Measurements from ENCODE around the gene SORT1. TPM values are rescaled to one million over a fixed set of nuclear protein-coding genes. Genes with fewer than 3 reads are reported as not detected.
"Not testable (repeated sequence)": the region's sequence is repeated elsewhere in the genome, so short reads cannot be mapped to it uniquely, and the experiment has no call there.

The SORT1 gene
- total RNA-seq, 1 experiment from 2014 or later: 3.7 TPM

DNA sequence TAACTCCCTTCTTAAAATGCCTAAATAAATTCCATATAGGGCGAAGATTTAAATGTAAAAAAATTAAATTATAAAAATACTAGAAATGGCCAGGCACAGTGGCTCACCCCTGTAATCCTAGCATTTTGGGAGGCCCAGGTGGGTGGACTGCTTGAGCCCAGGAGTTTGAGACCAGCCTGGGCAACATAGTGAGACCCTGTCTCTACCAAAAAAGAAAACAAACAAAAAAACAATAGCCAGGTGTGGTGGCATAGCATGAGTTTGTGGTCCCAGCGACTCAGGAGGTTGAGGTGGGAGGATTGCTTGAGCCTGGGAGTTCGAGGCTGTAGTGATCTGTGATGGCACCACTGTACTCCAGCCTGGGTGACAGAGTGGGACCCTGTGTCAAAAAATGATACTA is 17.8 kb downstream of the SORT1 start:
- DNase-seq (ENCODE audit: low spot score): no peak

DNA sequence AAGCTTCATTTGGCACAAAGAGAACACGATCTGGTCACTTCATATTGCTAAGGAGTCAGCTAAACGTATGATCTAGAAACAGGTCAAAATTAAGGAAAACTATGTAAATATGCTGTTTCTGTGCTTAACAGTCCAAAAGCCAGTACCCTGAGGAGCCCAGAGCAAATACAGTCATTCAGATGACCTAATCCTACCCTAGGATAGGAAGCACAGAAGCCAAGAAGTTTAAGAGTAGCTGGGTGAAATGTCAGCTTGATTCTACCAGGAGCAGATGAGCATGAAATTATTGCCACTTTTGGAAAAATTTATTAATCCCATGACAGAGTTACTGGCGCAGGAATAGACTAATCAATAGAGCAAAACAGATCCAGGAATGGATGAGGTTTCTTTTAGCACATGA is 18.3 kb downstream of the SORT1 start:
- DNase-seq (ENCODE audit: low spot score): no peak

DNA sequence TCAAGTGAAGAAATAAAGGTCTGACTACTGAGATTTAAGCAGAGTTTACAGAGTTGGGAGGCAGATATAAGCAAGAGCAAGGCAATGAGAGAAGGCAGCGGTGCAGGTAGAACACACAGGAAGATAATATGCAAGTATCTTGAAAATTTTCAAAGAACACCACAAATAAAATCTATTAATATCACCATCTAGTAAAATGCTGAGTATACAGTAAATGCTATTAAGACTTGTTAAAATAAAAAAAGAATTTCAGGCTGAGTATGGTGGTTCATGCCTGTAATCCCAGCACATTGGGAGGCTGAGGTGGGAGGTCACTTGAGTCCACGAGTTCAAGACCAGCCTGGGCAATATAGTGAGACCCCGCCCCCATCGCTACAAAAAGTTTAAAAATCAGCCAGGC is 20.0 kb downstream of the SORT1 start:
- no peak for DNase-seq (ENCODE audit: low spot score)

DNA sequence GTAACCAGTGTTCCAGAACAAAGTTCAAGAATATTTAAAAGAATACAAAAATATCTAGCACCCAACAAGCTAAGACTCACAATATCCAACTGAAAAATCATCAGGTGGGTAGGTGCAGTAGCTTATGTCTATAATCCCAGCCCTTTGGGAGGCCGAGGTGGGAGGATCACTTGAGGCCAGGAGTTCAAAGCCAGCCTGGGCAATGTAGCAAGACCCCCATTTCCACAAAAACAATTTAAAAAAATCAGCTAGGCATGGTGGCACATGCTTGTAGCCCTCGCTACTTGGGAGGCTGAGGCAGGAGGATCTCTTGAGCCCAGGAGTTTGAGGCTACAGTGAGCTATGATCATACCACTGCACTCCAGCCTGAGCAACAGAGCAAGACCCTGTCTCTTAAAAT is 24.0 kb downstream of the SORT1 start:
- not testable (repeated sequence) for DNase-seq (ENCODE audit: low spot score)

DNA sequence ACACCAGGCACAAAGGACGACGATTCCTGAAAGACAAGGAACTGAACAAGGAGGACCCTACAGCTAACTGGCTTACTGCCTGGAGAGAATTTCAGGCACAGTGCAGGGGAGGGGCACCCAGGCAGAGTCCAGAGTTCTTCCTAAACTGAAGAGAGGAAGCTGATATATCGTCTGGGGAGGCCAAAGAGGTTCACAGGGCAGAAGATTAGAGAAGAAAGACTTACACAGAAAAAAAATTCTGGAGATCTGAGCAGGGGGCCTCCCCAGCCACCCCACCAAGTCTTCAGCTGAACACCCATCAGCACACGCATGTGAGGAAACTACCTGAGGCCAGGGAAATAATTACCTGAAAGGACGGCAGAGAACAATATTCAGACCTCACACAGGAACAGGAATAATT is 24.6 kb downstream of the SORT1 start:
- no peak for DNase-seq (ENCODE audit: low spot score)

DNA sequence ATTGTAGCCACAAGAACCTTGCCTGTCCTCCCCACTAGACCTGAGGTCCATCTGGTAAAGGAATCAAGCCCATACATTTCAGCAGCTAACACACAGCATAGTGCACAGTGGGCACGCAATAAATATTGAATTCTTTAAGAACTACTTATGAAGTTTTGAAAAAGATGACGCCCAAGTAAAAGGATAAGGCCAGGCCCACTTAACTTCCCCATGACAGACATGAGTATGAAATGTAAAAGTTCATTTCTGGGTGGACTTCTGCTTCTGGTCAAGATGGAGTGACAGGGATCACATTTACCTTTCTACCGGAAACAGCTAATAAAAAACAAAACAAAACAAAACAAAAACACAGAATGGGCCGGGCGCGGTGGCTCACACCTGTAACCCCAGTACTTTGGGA is 25.4 kb downstream of the SORT1 start:
- no peak for DNase-seq (ENCODE audit: low spot score)

DNA sequence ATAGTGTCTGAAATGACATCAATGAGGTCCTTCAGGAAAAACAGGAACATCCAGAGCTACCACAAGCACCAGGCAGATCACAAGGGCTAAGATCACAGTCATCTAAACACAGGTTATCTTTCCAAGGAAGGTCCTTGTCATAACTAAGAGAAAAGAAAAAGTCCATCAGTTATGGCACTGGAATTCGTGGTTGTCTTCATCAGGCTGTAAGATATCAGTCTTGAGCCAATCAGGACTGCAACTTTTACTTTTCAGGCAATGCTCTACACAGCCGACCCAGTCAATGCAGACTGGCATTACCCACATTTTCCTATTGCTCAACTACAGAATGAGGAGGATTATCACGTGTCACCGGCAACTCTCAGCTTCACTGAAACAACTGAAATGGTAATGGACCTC is 26.4 kb downstream of the SORT1 start:
- peak; percentile 73 for DNase-seq (ENCODE audit: low spot score)

DNA sequence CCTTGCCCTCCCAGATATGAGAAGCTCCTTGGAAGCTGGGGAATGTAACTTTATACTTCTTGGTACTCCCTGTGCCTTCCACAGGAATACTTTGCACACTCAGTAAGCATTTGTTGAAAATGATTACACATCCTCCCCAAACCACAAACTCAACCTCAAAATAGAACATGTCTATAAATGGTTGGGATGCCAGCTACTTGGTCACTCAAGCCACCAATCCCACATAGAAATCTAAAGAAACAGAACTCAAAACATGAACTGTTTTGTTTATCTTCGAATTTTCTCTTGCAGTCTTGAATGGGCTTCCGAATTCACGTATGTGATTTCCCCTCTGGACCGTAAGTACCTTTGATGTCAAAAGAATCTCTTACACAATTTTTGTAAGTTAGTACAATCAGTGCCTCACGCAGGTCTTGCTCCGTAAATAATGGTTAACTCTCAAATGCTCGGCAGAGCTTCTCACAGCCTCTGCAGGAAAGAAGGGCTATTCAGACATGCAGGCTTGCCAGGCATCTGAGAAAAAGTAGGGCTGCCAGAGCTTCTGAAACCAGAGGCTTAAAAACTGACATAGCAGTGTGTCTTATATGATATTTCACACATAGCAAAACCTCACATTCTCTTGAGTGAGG is 26.9 kb downstream of the SORT1 start:
- peak; percentile 93 for DNase-seq (ENCODE audit: low spot score)

DNA sequence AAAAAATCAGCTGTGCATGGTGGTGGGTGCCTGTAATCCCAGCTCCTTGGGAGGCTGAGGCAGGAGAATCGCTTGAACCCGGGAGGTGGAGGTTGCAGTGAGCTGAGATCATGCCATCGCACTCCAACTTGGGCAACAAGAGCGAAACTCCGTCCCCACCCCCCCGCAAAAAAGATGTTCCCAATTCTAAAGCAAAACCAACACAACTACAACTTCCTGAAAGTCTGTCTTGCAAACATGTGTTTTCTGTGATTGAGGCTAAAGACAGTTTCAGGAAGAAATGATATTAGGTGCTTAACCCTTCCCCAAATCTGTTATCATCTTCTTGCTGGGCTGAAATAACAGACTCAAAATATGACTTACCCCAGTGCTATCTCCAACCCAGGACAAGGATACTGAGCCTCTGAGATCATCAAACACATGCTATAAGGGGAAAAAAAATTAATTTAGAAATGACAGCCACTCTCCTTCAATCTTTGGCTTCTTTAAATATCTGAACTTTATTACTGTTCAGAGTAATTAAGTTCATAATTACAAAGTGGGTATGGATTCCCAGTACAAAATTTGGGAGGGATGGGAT is 28.5 kb downstream of the SORT1 start:
- DNase-seq (ENCODE audit: low spot score): no peak

DNA sequence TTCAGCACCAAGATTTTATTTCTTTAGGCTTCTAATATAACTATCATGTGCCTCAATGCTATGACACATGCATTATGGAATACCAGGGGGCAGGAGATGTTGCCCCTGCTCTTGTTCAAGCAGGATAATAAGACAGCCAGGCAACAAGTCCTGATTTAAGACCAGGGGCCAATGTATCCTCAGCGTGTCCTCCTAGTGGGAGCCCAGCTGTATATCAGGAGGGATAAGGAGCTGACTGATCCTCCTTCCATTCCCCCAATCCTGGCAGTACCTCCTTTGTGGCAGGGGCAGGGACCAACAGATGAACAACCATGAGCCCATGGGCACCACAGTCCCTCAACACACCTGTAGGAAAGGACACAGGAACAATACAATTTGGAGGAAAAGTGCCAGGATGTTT is 29.3 kb downstream of the SORT1 start:
- no peak for DNase-seq (ENCODE audit: low spot score)

DNA sequence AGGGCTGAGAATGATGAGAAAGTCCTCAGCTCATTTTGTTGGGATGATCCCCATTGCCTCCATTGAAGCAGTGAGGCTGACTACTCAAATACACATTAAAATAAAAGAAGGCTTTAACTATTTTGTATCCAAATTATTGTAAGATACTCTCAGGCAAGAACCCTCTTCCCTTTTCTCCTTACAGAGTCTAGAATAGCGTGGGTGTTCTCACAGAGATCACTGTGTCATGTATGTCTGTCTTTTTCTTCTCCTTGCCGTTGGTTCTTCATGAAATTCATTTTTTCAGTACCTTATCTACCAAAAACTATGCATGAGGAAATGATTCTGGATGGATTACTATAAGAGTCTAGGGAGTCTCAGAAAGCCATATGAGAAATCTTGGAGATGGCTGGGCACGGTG is 30.1 kb downstream of the SORT1 start:
- no peak for DNase-seq (ENCODE audit: low spot score)

DNA sequence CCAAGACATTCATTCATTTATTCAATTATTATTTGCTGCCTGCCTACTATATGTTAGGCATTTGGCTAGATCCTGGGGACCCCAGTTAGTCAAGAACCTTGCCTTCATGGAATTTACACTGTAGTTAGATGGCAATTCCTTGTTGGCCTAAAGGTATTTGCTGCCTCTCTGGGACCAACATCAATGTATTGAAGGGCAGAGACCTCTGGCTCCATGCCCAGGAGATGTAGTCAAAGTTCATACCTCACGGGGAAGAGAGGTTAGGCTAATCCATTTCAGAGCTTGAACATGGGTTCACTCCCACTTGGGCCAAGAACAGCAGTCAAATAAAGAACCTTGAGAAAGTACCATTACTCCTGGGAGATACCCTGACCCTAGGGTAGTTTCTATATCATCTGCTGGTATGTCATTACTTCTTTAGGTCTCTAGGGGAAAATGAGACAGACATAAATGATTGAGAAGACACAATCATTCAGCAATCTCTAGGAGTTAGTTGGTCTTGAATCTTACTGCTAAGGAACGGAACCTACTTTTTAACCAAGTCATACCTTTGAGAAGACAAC is 32.0 kb downstream of the SORT1 start:
- no peak for DNase-seq (ENCODE audit: low spot score)

DNA sequence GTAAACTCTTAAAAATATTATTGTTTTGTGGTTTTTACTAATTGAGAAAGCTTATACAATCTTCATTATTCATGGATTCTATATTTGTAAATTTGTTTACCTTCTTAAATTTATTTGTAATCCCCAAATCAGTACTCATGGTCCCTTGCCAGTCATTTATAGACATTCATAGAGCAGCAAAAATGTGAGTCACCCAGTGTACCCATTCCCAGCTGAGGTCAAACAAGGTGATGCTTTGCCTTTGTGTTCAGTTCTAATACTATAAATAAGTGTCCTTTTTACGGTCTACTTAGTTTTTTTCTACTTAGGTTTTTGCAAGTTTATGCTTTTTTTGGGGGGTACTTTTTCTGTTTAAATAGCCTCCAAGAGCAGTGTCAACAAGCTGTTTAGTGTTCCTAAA is 36.1 kb downstream of the SORT1 start:
- DNase-seq (ENCODE audit: low spot score): no peak

DNA sequence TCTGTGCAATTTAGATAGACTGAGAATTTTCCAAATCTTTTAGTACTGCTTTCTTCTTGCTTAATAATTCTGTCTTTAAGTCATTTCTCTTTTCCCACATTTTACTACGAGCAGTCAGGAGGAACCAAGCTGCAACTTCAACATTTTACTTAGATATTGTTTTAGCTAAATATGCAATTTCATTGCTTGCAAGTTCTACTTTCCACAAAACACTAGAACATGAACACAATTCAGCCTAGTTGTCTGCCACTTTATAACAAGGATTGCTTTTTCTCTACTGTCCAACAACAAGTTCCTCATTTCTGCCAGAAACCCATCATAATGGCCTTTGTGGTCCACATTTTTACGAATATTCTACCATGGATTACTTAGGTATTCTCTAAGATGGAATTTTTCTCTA is 36.6 kb downstream of the SORT1 start:
- DNase-seq (ENCODE audit: low spot score): no peak

DNA sequence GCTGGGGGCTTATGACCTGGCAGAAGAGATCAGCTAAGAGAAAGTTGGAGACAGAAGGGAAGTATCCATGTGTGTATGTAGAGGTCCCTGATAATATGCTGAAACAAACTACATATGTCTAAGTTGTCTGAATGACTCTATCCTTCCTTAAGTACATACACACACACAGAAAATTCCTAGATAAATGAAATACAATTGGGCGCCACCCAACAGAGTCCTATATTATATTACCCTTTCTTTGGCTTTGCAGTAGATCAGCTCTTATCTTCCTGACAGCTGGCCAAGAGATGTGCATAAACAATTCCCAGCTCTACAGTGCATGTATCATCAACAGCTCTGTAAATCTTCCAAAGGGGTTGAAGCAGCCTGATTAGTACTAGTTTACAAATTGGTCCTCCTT is 40.1 kb downstream of the SORT1 start:
- no peak for DNase-seq (ENCODE audit: low spot score)

DNA sequence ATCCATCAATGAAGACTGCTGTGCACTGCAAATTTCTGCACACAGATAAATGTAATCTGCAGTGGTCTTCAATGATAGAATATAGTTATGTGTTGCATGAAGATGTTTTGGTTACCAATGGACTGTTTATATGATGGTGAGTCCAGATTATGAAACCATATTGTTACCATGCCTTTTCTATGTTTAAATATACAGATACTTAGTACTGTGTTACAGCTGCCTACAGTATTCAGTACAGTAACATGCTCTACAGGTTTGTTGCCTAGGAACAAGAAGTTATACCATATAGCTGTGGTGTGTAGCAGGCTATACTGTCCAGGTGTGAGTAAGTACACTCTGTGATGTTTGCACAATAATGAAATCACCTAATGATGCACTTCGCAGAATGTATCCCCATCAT is 40.8 kb downstream of the SORT1 start:
- DNase-seq (ENCODE audit: low spot score): no peak

DNA sequence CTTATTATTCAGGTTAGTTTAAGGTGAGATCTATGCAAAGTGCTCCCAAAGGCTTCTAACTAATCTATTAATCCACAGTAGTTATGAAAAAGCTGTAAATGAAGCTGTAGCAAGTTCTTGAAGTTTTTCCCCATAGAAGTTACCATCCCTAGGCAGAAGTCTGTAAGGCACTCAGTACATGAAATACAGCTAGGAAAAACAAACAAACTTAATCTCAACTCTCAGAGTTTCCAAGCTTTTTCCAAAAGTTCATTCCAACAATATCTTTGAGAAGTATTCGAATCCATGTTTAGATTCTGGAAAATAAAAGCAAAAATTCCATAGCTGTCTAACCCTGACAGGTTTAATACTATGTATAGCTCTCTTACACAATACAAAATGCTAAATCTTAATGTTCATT is 41.2 kb downstream of the SORT1 start:
- no peak for DNase-seq (ENCODE audit: low spot score)

DNA sequence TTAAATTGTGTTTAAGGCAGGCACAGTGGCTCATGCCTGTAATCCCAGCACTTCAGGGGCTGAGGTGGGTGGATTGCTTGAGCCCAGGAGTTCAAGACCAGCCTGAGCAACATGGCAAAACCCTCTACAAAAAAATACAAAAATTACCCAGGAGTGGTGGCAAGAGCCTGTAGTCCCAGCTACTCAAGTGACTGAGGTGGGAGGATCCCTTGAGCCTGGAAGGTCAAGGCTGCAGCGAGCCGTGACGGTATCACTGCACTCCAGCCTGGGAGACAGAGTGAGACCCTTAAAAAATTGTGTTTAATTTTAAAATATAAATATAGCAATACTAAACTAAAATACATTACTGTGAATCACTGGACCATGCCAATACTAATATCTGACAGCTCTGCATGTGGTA is 42.8 kb downstream of the SORT1 start:
- no peak for DNase-seq (ENCODE audit: low spot score)

DNA sequence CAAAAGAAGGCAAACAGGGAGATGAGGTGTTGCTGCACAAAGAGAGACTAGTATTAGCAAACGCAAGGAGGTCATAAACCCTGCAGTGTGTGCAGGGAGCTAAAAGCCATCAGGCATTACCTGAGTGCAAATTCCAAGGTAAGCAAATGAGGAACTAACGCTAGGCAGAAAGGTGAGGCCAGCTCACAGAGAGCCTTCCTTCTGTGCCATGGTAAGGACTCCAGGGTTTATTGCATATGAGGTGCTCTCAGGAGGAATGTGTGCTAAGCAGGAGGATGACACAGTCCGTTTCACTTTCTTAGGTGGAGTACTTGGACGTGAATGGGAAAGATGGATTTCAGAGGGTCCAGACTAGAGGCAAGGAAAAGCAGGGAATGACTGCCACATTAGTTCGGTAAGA is 46.3 kb downstream of the SORT1 start:
- no peak for DNase-seq (ENCODE audit: low spot score)

DNA sequence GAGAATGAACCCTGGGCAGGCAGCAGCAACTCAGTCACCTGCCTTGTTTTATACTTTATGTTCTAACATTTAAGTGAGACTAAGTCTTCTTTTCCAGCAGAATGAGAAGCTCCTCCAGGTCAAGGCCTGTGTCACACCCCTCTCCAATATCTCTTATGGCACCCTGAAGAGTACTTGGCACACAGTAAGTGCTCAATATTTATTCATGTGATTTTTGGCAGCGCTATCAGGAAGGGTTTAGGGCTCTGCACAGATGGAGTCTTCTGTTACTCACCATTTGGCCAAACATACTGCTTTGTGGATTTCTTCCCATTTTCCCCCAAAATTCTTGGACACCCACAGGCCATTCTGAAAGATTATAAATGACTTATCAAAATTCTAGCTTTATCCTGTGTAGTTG is 47.1 kb downstream of the SORT1 start:
- no peak for DNase-seq (ENCODE audit: low spot score)

DNA sequence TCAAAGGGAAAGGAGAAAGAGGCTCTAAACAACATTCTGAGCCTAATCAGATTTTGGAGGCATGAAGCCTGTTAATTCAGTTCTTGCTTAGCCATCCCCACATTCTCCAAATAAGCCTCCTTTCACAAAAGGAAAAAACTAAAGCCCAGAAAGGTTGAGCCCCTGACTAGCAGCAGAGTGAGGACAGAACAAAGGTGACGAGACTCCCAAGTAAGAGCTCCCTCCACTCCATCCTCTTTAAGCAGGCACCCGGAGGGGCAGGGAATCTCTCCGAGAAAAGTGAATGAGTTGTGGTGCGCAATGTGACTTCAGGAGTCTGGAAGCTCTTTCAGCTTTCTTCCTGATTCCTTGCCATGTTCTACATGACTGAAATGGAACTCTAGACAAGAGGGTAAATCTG is 47.5 kb downstream of the SORT1 start:
- no peak for DNase-seq (ENCODE audit: low spot score)

DNA sequence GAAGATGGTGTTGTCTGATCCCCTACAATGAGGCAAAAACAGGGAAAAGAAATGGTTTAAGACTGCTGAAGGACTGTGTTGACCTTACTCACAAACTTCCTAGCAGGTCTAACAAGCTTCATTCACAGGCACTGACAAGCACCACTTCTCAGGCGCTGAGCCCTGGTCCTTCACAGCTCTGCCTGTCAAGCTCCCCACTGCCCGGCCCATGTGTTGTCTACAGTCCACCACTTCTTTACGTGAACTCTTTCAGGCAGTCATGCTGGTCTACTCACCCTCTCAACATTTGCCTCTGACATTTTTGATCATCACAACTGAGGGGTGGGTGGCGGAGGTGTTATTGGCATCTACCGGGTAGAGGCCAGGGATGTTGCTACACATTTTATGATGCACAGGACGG is 50.2 kb downstream of the SORT1 start:
- DNase-seq (ENCODE audit: low spot score): no peak

DNA sequence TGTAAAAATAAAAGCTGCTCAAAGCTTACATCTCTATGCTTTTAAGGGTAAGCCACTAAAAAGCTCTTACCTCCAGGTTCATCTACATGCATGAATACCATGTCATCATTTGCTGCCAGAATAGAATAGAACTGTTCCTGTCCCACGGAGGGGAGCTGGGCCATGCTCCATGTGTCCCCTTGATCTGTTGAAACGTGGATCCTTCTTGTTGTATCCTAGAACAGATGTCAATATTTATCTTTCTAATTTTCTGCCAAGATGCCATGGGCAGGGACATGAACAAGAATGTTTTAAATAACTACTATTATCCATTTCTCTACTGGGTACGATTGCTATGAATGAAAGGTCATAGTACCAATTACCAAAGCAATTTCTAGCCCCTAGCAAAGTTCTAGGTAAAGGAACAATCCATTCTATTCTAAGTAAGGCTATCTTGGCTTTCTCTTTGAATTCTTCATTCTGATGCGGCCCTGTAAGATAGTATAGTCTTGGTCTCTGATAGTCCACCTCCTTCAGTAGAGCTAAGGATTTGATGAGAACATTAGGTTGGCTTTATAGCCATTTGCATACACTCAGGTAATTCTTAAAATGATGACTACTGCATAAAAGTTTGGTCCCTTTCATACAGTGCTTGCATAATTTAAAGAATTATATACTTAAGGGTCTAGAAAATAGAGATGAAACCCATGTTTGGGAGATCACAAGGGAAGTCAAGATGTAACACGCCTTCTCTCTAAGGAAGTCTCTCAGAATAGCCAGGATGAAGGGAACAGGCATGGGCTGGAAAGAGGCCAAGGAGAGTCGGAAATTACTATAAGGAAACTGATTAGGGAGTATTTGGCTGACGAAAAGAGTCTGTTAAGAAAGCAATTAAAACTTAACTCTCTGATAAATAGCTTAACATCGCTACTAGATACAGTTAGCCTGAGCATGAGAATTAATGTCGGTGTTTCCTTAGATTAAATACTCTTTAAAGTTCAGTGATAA is 55.5 kb downstream of the SORT1 start:
- DNase-seq (ENCODE audit: low spot score): no peak
